ENCODE measurements around the gene RMND1.

- TF ChIP-seq CTCF (IDR thresholded peaks at IDR 0.05; ENCODE audit: low read length) = no peak
- TF ChIP-seq EZH2 (IDR thresholded peaks at IDR 0.05; ENCODE audit: borderline replicate concordance, low read length) = no peak
Observed at GRCh38 chr6:151478670-151479069, 26.7 kb upstream of the RMND1 start.

Measured in OCI-LY1 (cell line).